Ovary (tissue), 9 donors: ENCODE measurements around the gene DNAH8. TPM values are rescaled to one million over a fixed set of nuclear protein-coding genes. Genes with fewer than 3 reads are reported as not detected.

ENCODE experiments used
- DNase-seq, 5 donors: peaks; one replicate each; pipeline ENCODE4 v3.0.0-alpha.2; 2019 to 2020
- H3K27ac ChIP-seq, 2 donors: fragments of 200-600 bp; one replicate each; pipeline versions ENCODE4 v1.5.1 to v1.8.0; 2019 to 2022
- H3K27me3 ChIP-seq: fragments of 200-600 bp; one replicate; pipeline ENCODE4 v1.8.0; 2022
- H3K36me3 ChIP-seq: fragments of 200-600 bp; sonication (generic); one replicate; pipeline ENCODE4 v1.5.1; 2019
- H3K4me1 ChIP-seq: one replicate; pipeline ENCODE4 v1.8.1; 2013; ENCODE audit warnings: mild to moderate bottlenecking, moderate library complexity; ENCODE audit not compliant: insufficient read depth
- H3K4me3 ChIP-seq: fragments of 200-600 bp; sonication (generic); one replicate; pipeline ENCODE4 v1.5.1; 2017
- H3K9me3 ChIP-seq, 2 donors: fragments of 200-600 bp in 1 of 2; sonication (generic) in 1 of 2; one replicate each; pipeline versions ENCODE4 v1.5.1 to v1.8.1; 2013 to 2019; ENCODE audit warnings: mild to moderate bottlenecking in 1 of 2, moderate library complexity in 1 of 2
- CTCF ChIP-seq, 3 donors: fragments of 450-650 bp in 2 of 3; fragments of 200-600 bp in 1 of 3; IDR thresholded peaks; one replicate each; pipeline versions ENCODE4 v1.5.1 to v1.8.0; 2016 to 2022; ENCODE audit warnings: antibody characterized with exemption in 3 of 3, mild to moderate bottlenecking in 1 of 3
- EP300 ChIP-seq: sonication (generic); formaldehyde crosslinking; IDR thresholded peaks from one replicate; pipeline ENCODE4 v1.6.1; 2017; ENCODE audit warnings: antibody characterized with exemption
- POLR2A ChIP-seq: fragments of 450-650 bp; IDR thresholded peaks from one replicate; pipeline ENCODE4 v1.6.1; 2017; ENCODE audit warnings: antibody characterized with exemption, mild to moderate bottlenecking, moderate library complexity
- WGBS, 3 donors: extraction: QIAGEN DNeasy Blood & Tissue Kit in 1 of 3; methylation state at CpG; one replicate each; pipeline versions ENCODE4 v1.1.5 to v1.1.7; 2013 to 2017; 5-methylcytosine and 5-hydroxymethylcytosine counted together
- intact Hi-C, 4 donors: fragments of 100-400 bp; cut with DNase I; formaldehyde crosslinking; loops; one replicate each; pipeline versions ENCODE4 v1.11.0 to v1.15.1; 2022 to 2023
- polyA plus RNA-seq, 2 donors: library from polyadenylated mRNA; stranded (reverse); fragments of 200-250 nt in 1 of 2; fragments of 350-450 nt in 1 of 2; fragmentation: Illumina TruSeq in 1 of 2; extraction: RNeasy Lipid Tissue Mini Kit (QIAGEN cat#74804) in 1 of 2; gene quantifications; one replicate each; pipeline ENCODE4 v1.2.3, GENCODE V29; 2013 to 2014
- total RNA-seq, 7 donors: library from RNA; depleted of rRNA in 2 of 7; stranded (reverse); fragments of >200 nt in 2 of 7; fragmentation: NEBNext Ultra II Directional in 3 of 7; extraction: Animal tissue kit (Norgen Biotek cat#: 25700) in 3 of 7; gene quantifications; one replicate each; pipeline versions ENCODE4 v1.1.0 to v1.2.4, GENCODE V29; 2016 to 2023
- donor health status: DM: no; HTN: no; CAD: no; lungs with moderate emphysema.
- donor health status: DM: no; HTN: no; CAD: no.
- donor health status: Bipolar disorder and iron deficiency.
- donor health status: DM: yes; HTN: yes; CAD: no.
- donor health status: DM: no; HTN: no; CAD: no.
- donor health status: DM: yes; HTN: yes; CAD: no.

DNAH8 gene
- total and polyA plus RNA-seq, 9 donors, result under 0.01 to 0.08 (median 0.01) TPM; not detected in 4

DNA sequence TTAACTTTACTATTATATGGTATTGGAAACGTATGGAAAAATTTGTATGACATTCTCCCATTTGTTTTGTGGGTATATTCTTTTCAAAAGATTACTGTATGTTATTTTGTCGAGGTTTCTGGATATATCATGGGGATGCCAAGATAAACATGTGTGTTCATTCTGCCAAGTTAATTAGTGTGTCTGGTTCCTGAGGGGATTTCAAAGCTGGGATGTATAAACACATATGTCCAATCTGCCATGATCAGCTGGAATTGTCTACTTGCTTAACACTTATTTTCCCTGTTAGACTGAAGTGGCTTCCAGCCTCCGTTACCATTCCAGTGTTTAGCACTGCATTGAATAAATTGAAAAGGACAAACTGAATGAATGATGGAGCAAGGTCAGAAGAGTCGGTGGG lies 86.2 kb downstream of the DNAH8 start:
- no peak for DNase-seq
- H3K27me3 ChIP-seq, result no peaks in the 10 kb centered on the region
- intact Hi-C loops, result no loop called here
- H3K4me3 ChIP-seq, result no peak overlapping the region
- WGBS, 3 donors, result 44 to 50% (median 48%) methylated on average over 4 of the region's 4 CpGs
- no peaks in the 10 kb centered on the region for H3K4me1 ChIP-seq
- no peak for TF ChIP-seq CTCF (IDR thresholded peaks at IDR 0.05)
- TF ChIP-seq EP300, result no peak
- TF ChIP-seq POLR2A, result no peak
- H3K27ac ChIP-seq, result no peak overlapping the region
- H3K9me3 ChIP-seq, result no peaks in the 10 kb centered on the region
- H3K36me3 ChIP-seq, result no peaks in the 10 kb centered on the region

DNA sequence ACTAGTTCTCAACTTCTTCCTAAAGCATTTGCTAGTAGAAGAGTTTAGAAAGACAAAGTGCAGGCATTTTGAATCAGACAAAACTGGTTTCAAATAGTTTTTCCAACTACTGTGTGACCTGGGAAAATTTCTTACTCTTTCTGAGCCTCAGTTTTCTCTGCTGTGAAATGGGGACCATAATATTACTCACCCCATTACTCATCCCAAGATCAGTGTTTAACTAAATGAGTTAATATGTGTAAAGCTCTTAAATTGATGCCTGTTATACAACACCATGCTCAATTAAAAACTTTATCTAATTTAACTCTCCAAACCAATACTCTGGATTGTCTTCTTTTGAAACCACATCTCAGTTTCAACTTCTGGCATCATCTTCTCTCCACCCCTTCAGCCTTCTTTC lies 87.4 kb downstream of the DNAH8 start:
- TF ChIP-seq POLR2A (no peak), CTCF (IDR thresholded peaks at IDR 0.05) (no peak), EP300 (no peak)
- Histone ChIP-seq H3K36me3 (no peaks in the 10 kb centered on the region), H3K27ac (no peak overlapping the region), H3K4me3 (no peak overlapping the region), H3K4me1 (no peaks in the 10 kb centered on the region), H3K27me3 (no peaks in the 10 kb centered on the region), H3K9me3 (no peaks in the 10 kb centered on the region)
- DNase-seq, result no peak
- intact Hi-C loops, result no loop called here

DNA sequence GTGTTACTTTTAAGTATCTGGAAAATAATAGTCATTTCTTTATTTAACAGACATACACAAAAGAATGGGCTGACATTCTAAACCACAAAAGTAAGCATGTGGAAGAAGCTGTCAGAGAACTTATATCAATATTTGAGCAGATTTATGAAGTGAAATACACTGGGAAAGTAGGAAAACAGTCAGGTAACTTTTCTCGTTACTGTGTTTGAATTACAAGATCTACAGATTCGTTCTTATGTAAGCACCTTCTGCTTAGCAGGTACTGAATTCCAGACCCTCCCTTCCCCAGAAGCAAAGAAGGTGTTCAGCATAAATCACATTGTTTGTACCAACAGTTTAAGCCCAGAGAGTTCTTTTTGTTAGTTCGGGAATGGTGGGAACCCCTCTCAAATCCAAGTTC lies 88.0 kb downstream of the DNAH8 start:
- Histone ChIP-seq H3K9me3 (no peaks in the 10 kb centered on the region), H3K36me3 (no peaks in the 10 kb centered on the region), H3K27me3 (no peaks in the 10 kb centered on the region), H3K4me3 (no peak overlapping the region), H3K27ac (no peak overlapping the region), H3K4me1 (no peaks in the 10 kb centered on the region)
- intact Hi-C loops, result no loop called here
- no peak for DNase-seq
- no peak for TF ChIP-seq POLR2A
- TF ChIP-seq EP300, result no peak
- no peak for TF ChIP-seq CTCF (IDR thresholded peaks at IDR 0.05)
- WGBS, 3 donors, result 62 to 86% (median 84%) methylated on average over 3 of the region's 3 CpGs

GRCh38 chr6:38804358-38804757 lies 89.2 kb downstream of the DNAH8 start:
- no peak for DNase-seq
- no peaks in the 10 kb centered on the region for H3K27me3 ChIP-seq
- TF ChIP-seq POLR2A, result no peak
- TF ChIP-seq CTCF (IDR thresholded peaks at IDR 0.05), result no peak
- TF ChIP-seq EP300, result no peak
- H3K4me3 ChIP-seq, result no peak overlapping the region
- no peaks in the 10 kb centered on the region for H3K9me3 ChIP-seq
- H3K4me1 ChIP-seq, result no peaks in the 10 kb centered on the region
- H3K36me3 ChIP-seq, result no peaks in the 10 kb centered on the region
- intact Hi-C loops, result no loop called here
- no peak overlapping the region for H3K27ac ChIP-seq
- 46 to 53% (median 51%) methylated on average over 4 of the region's 4 CpGs for WGBS, 3 donors
